ENCODE results near the gene SLC22A6.

The SLC22A6 gene

DNA sequence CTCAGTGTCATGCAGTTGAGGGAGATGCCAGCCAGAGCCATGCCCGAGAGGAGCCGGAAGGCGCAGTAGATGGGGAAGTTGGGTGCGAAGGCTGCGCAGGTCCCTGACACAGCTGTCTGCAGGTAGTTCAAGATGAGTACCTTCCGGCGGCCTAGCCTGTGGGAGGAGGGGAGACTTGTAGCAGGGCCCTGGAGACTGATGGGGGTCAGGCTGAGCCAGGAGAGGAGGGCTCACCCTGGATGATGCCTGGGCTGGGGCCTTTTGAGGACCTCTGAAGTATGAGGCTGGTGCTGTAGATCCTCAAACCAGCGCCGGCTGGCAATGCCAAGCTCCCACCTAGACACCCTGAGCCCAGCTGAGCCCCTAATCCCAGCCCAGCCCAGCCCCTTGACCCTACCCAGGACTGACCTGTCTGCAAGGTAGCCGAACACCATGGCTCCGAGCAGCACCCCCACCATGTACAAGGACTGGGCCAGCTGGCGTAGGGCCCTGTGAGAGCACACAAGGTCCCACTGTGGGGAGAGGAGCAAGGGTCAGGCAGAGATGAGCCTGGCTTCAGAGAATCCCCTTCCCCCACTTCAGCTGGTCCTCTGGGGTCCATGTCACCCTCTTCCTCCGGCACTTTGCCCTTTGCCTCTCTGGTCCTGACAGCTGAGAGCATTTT lies 1.1 kb downstream of the SLC22A6 start:
- Histone ChIP-seq H3K79me2 (ENCODE audit: insufficient read depth, low read length) (no peaks in the 10 kb centered on the region), H3F3A (ENCODE audit: insufficient read depth, low read length) (no peaks in the 10 kb centered on the region), H3K36me3 (ENCODE audit: insufficient read depth, low read length) (no peaks in the 10 kb centered on the region), H3K4me1 (ENCODE audit: insufficient read depth, low read length, severe bottlenecking) (no peaks in the 10 kb centered on the region), H3K4me3 (ENCODE audit: low read depth, low read length, poor library complexity, severe bottlenecking) (no peak overlapping the region), H3K9me2 (ENCODE audit: low read depth, low read length) (no peaks in the 10 kb centered on the region), H3K4me2 (ENCODE audit: low read length) (no peak overlapping the region), H3K27ac (ENCODE audit: low read depth, low read length, poor library complexity, severe bottlenecking) (no peak overlapping the region), H3K9me3 (ENCODE audit: low read length) (no peaks in the 10 kb centered on the region), H2AFZ (ENCODE audit: low read length) (no peak overlapping the region), H4K20me1 (ENCODE audit: insufficient read depth, low read length) (no peaks in the 10 kb centered on the region), H3K9ac (ENCODE audit: low read length) (no peak overlapping the region), H3K27me3 (ENCODE audit: insufficient read depth, low read length) (no peaks in the 10 kb centered on the region; the same call in 1 of the 2 replicates)
- no peak for TF ChIP-seq EZH2 (IDR thresholded peaks at IDR 0.05; ENCODE audit: borderline replicate concordance, low read length)
- TF ChIP-seq, protein P1, sequence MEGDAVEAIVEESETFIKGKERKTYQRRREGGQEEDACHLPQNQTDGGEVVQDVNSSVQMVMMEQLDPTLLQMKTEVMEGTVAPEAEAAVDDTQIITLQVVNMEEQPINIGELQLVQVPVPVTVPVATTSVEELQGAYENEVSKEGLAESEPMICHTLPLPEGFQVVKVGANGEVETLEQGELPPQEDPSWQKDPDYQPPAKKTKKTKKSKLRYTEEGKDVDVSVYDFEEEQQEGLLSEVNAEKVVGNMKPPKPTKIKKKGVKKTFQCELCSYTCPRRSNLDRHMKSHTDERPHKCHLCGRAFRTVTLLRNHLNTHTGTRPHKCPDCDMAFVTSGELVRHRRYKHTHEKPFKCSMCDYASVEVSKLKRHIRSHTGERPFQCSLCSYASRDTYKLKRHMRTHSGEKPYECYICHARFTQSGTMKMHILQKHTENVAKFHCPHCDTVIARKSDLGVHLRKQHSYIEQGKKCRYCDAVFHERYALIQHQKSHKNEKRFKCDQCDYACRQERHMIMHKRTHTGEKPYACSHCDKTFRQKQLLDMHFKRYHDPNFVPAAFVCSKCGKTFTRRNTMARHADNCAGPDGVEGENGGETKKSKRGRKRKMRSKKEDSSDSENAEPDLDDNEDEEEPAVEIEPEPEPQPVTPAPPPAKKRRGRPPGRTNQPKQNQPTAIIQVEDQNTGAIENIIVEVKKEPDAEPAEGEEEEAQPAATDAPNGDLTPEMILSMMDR (IDR thresholded peaks at IDR 0.05; ENCODE audit: low read length), result no peak

DNA sequence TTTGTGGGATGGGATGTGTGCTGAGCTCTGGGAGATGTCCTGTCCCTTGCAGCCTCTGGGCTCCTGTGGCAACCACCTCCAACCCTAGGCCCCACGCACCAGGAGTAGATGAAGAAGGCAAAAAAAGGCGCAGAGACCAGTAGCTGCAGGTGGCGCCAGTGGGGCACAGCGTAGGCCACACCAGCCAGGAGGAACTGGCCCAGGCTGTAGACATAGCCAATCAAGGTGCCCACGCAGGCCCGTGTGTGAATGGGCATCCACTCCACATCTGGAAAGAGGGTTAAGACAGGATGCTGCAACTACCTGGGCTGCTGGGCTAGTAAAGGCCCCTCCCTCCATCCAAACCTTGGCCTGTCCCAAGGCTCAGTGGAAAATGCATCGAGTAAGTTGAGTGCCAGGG lies 3.0 kb downstream of the SLC22A6 start:
- Histone ChIP-seq H3K4me3 (ENCODE audit: low read depth, low read length, poor library complexity, severe bottlenecking) (no peak overlapping the region), H4K20me1 (ENCODE audit: insufficient read depth, low read length) (no peaks in the 10 kb centered on the region), H2AFZ (ENCODE audit: low read length) (no peak overlapping the region), H3K4me2 (ENCODE audit: low read length) (no peak overlapping the region), H3K4me1 (ENCODE audit: insufficient read depth, low read length, severe bottlenecking) (no peaks in the 10 kb centered on the region), H3K79me2 (ENCODE audit: insufficient read depth, low read length) (no peaks in the 10 kb centered on the region), H3K27ac (ENCODE audit: low read depth, low read length, poor library complexity, severe bottlenecking) (no peak overlapping the region), H3F3A (ENCODE audit: insufficient read depth, low read length) (no peaks in the 10 kb centered on the region), H3K9ac (ENCODE audit: low read length) (no peak overlapping the region), H3K9me3 (ENCODE audit: low read length) (no peaks in the 10 kb centered on the region), H3K9me2 (ENCODE audit: low read depth, low read length) (no peaks in the 10 kb centered on the region), H3K36me3 (ENCODE audit: insufficient read depth, low read length) (no peaks in the 10 kb centered on the region), H3K27me3 (ENCODE audit: insufficient read depth, low read length) (no peaks in the 10 kb centered on the region; the same call in 1 of the 2 replicates)
- TF ChIP-seq, protein P1 (IDR thresholded peaks at IDR 0.05; ENCODE audit: low read length), result peak; percentile 25
- no peak for TF ChIP-seq EZH2 (IDR thresholded peaks at IDR 0.05; ENCODE audit: borderline replicate concordance, low read length)

DNA sequence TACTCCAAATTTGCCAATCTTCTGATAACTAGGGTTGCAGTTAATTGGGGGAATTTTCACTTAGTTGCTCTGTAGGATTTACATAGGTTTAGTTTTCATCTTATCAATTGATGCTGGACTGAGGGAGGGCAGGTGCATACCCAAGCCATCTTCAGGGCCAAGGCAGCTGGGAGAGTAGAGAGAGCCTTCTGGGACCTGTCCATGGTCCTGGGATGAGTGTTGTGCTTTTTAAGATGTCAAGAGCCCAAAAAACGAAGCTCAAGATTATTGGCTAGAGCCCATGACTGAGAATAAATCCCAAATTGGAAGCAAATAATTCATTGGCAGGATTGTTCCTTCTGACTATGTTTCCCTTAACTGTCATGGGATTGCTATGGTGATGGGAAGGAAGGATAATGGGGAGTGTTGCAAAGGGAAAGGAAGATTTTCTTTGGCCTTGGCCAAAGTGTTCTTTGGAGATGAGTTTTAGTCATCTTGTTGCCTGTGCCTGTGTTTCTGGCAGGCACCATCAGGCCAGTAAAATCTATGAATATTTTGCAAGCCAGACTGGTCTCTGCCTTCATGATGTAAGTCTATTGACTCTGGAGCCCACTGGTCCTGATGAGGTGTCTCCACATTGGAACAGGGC lies 4.5 kb downstream of the SLC22A6 start:
- H3K9me3 ChIP-seq (ENCODE audit: low read length), result no peaks in the 10 kb centered on the region

More for the DNA sequence above, 4.5 kb downstream of the SLC22A6 start:
- Histone ChIP-seq H3K9ac (ENCODE audit: low read length) (no peak overlapping the region), H3K4me1 (ENCODE audit: insufficient read depth, low read length, severe bottlenecking) (no peaks in the 10 kb centered on the region), H3F3A (ENCODE audit: insufficient read depth, low read length) (no peaks in the 10 kb centered on the region), H3K9me2 (ENCODE audit: low read depth, low read length) (no peaks in the 10 kb centered on the region), H4K20me1 (ENCODE audit: insufficient read depth, low read length) (no peaks in the 10 kb centered on the region), H3K36me3 (ENCODE audit: insufficient read depth, low read length) (no peaks in the 10 kb centered on the region), H3K27ac (ENCODE audit: low read depth, low read length, poor library complexity, severe bottlenecking) (no peak overlapping the region), H3K27me3 (ENCODE audit: insufficient read depth, low read length) (no peaks in the 10 kb centered on the region; the same call in 1 of the 2 replicates), H3K79me2 (ENCODE audit: insufficient read depth, low read length) (no peaks in the 10 kb centered on the region), H3K4me3 (ENCODE audit: low read depth, low read length, poor library complexity, severe bottlenecking) (no peak overlapping the region), H3K4me2 (ENCODE audit: low read length) (no peak overlapping the region), H2AFZ (ENCODE audit: low read length) (no peak overlapping the region)
- no peak for TF ChIP-seq EZH2 (IDR thresholded peaks at IDR 0.05; ENCODE audit: borderline replicate concordance, low read length)
- TF ChIP-seq, protein P1 (IDR thresholded peaks at IDR 0.05; ENCODE audit: low read length), result no peak

All from OCI-LY1 (cell line).